NOMO-1 (cell line): Measurements from ENCODE around the gene SARNP.

Experiments used
- DNase-seq, 2 experiments: peaks; one replicate each; lab custom pipeline; 2025; ENCODE audit not compliant: unreplicated experiment in 2 of 2; lab: John Stamatoyannopoulos, UW

The SARNP gene

GRCh38 chr12:55715833-55716581 lies 101.5 kb downstream of the SARNP start, which contains the start of gene BLOC1S1:
Gene BLOC1S1, plus strand, starts transcription at chr12:55716046. Its CDS starts 6 bp downstream, at chr12:55716052.
- DNase-seq: peak; percentile 78 to 92

- DNase-seq: no peak
Observed at GRCh38 chr12:55715169-55715764, 102.3 kb downstream of the SARNP start.

GRCh38 chr12:55713721-55714120 lies 103.8 kb downstream of the SARNP start:
- DNase-seq: no peak

- DNase-seq: no peak
Observed at GRCh38 chr12:55712700-55713415, 104.7 kb downstream of the SARNP start.

GRCh38 chr12:55711786-55712553 lies 105.6 kb downstream of the SARNP start:
- DNase-seq: no peak

GRCh38 chr12:55708695-55709233 lies 108.8 kb downstream of the SARNP start:
- DNase-seq: no peak

GRCh38 chr12:55707841-55708694 lies 109.5 kb downstream of the SARNP start, which contains the start of gene ITGA7:
Gene ITGA7, minus strand, starts transcription at chr12:55707904. Its CDS starts 222 bp downstream, at chr12:55707682.
- no peak for DNase-seq
